Activated CD4-positive, alpha-beta T cell treated with anti-CD3 and anti-CD28 coated beads, Interleukin-2, amount 50 U/mL, for 24 hours (primary cell): Measurements from ENCODE around the gene UBXN10.

Experiments
- DNase-seq, 2 donors: peaks; one replicate each; pipeline ENCODE4 v3.0.0-alpha.2; 2020; ENCODE audit warnings: low read depth in 1 of 2, low spot score in 1 of 2

UBXN10 gene

GRCh38 chr1:20234788-20235535 is 49.1 kb downstream of the UBXN10 start:
- no peak for DNase-seq

GRCh38 chr1:20237646-20238045 is 51.8 kb downstream of the UBXN10 start:
- no peak for DNase-seq

GRCh38 chr1:20240012-20240411 is 54.1 kb downstream of the UBXN10 start:
- DNase-seq = no peak

- DNase-seq = no peak
Measured at GRCh38 chr1:20242890-20243479, 57.1 kb downstream of the UBXN10 start.
